K562 (cell line): ENCODE measurements around the gene ACTN4. TPM values are rescaled to one million over a fixed set of nuclear protein-coding genes. Genes with fewer than 3 reads are reported as not detected.

Experiments
- ATF7 ChIP-seq: fragments of 450-650 bp; IDR thresholded peaks from 2 replicates; pipeline ENCODE4 v1.7.1; 2014; ENCODE audit warnings: mild to moderate bottlenecking, moderate library complexity
- DPF2 ChIP-seq: fragments of 450-650 bp; IDR thresholded peaks from 2 replicates; pipeline ENCODE4 v1.6.1; 2016
- FOSL1 ChIP-seq: fragments of 200-800 bp; sonication (Bioruptor generic); conservative IDR thresholded peaks from 2 replicates; pipeline ENCODE4 v1.6.1; 2016; ENCODE audit warnings: missing genetic modification characterization, missing compliant biosample characterization
- GATAD2B ChIP-seq: fragments of 450-650 bp; IDR thresholded peaks from 2 replicates; pipeline ENCODE4 v1.6.1; 2017; ENCODE audit warnings: mild to moderate bottlenecking, borderline replicate concordance
- GTF2E2 ChIP-seq: fragments of 200-800 bp; sonication (Bioruptor generic); IDR thresholded peaks from 2 replicates; pipeline ENCODE4 v1.6.1; 2016; ENCODE audit warnings: missing genetic modification characterization, missing compliant biosample characterization
- HDAC2 ChIP-seq: fragments of 450-650 bp; IDR thresholded peaks from 2 replicates; pipeline ENCODE4 v1.6.1; 2016; ENCODE audit warnings: mild to moderate bottlenecking
- HDAC8 ChIP-seq: fragments of 450-650 bp; IDR thresholded peaks from 2 replicates; pipeline ENCODE4 v1.6.1; 2016; ENCODE audit warnings: mild to moderate bottlenecking, missing genetic modification characterization, moderate library complexity, missing compliant biosample characterization
- KAT8 ChIP-seq: fragments of 450-650 bp; IDR thresholded peaks from 2 replicates; pipeline ENCODE4 v1.6.1; 2016; ENCODE audit warnings: low read depth, mild to moderate bottlenecking
- MAZ ChIP-seq, 2 experiments: fragments of 450-650 bp in 1 of 2; sonication (generic) in 1 of 2; formaldehyde crosslinking; IDR thresholded peaks in 1 of 2; conservative IDR thresholded peaks in 1 of 2; 2 replicates each; pipeline versions ENCODE4 v1.4.0 to v1.5.0; 2020; ENCODE audit warnings: mild to moderate bottlenecking in 1 of 2, missing genetic modification reagents in 1 of 2
- NR2F6 ChIP-seq: fragments of 450-650 bp; formaldehyde crosslinking; IDR thresholded peaks from 2 replicates; pipeline ENCODE4 v1.4.0; 2020; ENCODE audit warnings: mild to moderate bottlenecking
- NR3C1 ChIP-seq: sonication (generic); formaldehyde crosslinking; IDR thresholded peaks from 2 replicates; pipeline ENCODE4 v1.8.1; 2022; ENCODE audit warnings: missing genetic modification reagents
- PHB ChIP-seq: fragments of 250-450 bp; sonication (Bioruptor Pico); IDR thresholded peaks from 2 replicates; pipeline ENCODE4 v1.5.0; 2021
- PHB2 ChIP-seq: fragments of 450-650 bp; IDR thresholded peaks from 2 replicates; pipeline ENCODE4 v1.6.1; 2017; ENCODE audit warnings: low read depth
- PML ChIP-seq: IDR thresholded peaks from 2 replicates; pipeline ENCODE4 v1.6.1; 2012; ENCODE audit warnings: low read length, inconsistent platforms
- SMARCA5 ChIP-seq: fragments of 450-650 bp; IDR thresholded peaks from 2 replicates; pipeline ENCODE4 v1.6.1; 2016
- XRCC3 ChIP-seq: fragments of 450-650 bp; IDR thresholded peaks from 2 replicates; pipeline ENCODE4 v1.6.1; 2017; ENCODE audit warnings: mild to moderate bottlenecking, moderate library complexity
- XRCC5 ChIP-seq: fragments of 200-400 bp; formaldehyde crosslinking; IDR thresholded peaks from 2 replicates; pipeline ENCODE4 v1.6.1; 2017; ENCODE audit warnings: low read depth, mild to moderate bottlenecking, low read length
- ZBTB17 ChIP-seq: fragments of 450-650 bp; formaldehyde crosslinking; IDR thresholded peaks from 2 replicates; pipeline ENCODE4 v1.4.0; 2020; ENCODE audit warnings: mild to moderate bottlenecking
- ZNF134 ChIP-seq: fragments of 250-450 bp; sonication (Bioruptor Pico); conservative IDR thresholded peaks from 2 replicates; pipeline ENCODE4 v1.4.0; 2020
- polyA plus RNA-seq, 8 experiments: library from polyadenylated mRNA; depleted of rRNA in 4 of 8; stranded (reverse) in 5 of 8; unstranded in 3 of 8; fragments of >200 nt; fragmentation: Nextera tagmentation in 2 of 8; fragmentation: Illumina TruSeq in 1 of 8; extraction: Ambion mirVana in 2 of 8; extraction: Trizol in 1 of 8; gene quantifications; 2 replicates each; pipeline versions ENCODE4 v1.2.1 to v1.2.3, GENCODE V29; 2011 to 2014; ENCODE audit warnings: inconsistent platforms in 1 of 8, missing spikeins in 1 of 8
- total RNA-seq, 7 experiments: library from RNA; depleted of rRNA in 6 of 7; stranded (reverse); fragments of >200 nt in 6 of 7; fragmentation: Illumina TruSeq in 2 of 7; extraction: Trizol in 2 of 7; gene quantifications; 2 replicates each; pipeline versions ENCODE4 v1.2.1 to v1.2.3, GENCODE V29; 2011 to 2021; ENCODE audit warnings: low replicate concordance in 1 of 7
- TF ChIP-seq, protein P1 (sequence below): fragments of 450-650 bp; formaldehyde crosslinking; conservative IDR thresholded peaks from 2 replicates; pipeline ENCODE4 v1.4.0; 2022; ENCODE audit warnings: mild to moderate bottlenecking, missing genetic modification characterization
- TF ChIP-seq, protein P2 (sequence below): IDR thresholded peaks from 3 replicates; pipeline ENCODE4 v1.6.1; 2011; ENCODE audit warnings: borderline replicate concordance, mild to moderate bottlenecking; ENCODE audit not compliant: insufficient read length, insufficient read depth
- TF ChIP-seq, protein P3 (sequence below): fragments of 450-650 bp; IDR thresholded peaks from 2 replicates; pipeline ENCODE4 v1.6.1; 2018; ENCODE audit not compliant: partially characterized antibody
- TF ChIP-seq, protein P4 (sequence below): sonication (generic); formaldehyde crosslinking; IDR thresholded peaks from 2 replicates; pipeline ENCODE4 v1.8.0; 2022; ENCODE audit warnings: mild to moderate bottlenecking, missing genetic modification reagents, borderline replicate concordance

The ACTN4 gene
- total and polyA plus RNA-seq, 9 of the 15 experiments (the other 6 are each of a cell fraction or from before 2014, with no cell fraction given) = 3.1 to 385 (median 125) TPM

DNA sequence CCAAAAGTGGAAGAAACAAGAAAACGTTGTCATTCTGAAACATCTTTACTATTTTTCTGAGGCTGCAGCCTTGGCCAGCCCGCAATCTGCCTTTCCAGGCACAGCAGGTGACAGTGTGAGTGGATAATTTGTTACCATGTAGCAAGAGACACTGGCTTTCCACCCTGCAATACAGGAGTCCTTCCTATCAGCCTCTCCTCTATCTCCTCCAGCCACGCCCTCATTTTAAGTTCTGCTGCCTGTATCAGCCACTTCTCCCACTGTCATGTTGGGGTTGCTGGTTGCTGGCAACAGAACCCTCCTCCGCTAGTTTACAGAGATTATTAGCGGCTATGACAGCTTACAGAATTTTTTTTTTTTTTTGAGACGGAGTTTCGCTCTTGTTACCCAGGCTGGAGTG lies 133.6 kb downstream of the ACTN4 start (continued):
- TF ChIP-seq, protein P1, sequence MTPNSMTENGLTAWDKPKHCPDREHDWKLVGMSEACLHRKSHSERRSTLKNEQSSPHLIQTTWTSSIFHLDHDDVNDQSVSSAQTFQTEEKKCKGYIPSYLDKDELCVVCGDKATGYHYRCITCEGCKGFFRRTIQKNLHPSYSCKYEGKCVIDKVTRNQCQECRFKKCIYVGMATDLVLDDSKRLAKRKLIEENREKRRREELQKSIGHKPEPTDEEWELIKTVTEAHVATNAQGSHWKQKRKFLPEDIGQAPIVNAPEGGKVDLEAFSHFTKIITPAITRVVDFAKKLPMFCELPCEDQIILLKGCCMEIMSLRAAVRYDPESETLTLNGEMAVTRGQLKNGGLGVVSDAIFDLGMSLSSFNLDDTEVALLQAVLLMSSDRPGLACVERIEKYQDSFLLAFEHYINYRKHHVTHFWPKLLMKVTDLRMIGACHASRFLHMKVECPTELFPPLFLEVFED (CRISPR knock-in tag) = no peak
- TF ChIP-seq NR3C1 (CRISPR knock-in tag) (no peak), PHB2 (no peak), ATF7 (peak; percentile 46; the same call in 1 of the 2 replicates), KAT8 (no peak), GTF2E2 (tag) (no peak), DPF2 (peak; percentile 65; the same call in 1 of the 2 replicates), ZNF134 (CRISPR knock-in tag) (no peak), XRCC3 (no peak), PML (peak; percentile 31; the same call in 1 of the 2 replicates), SMARCA5 (no peak), MAZ (CRISPR knock-in tag; conservative IDR thresholded peaks at IDR 0.05 in 1 of 2, IDR thresholded peaks at IDR 0.05 in 1 of 2) (peak in 1 of 2 experiments; percentile 47; a peak in 1 of 4 replicates), HDAC8 (no peak), GATAD2B (no peak), ZBTB17 (CRISPR knock-in tag) (no peak), NR2F6 (no peak), HDAC2 (peak; percentile 42; the same call in 1 of the 2 replicates), XRCC5 (no peak), PHB (CRISPR knock-in tag) (no peak), FOSL1 (tag) (no peak)
- TF ChIP-seq, protein P2, sequence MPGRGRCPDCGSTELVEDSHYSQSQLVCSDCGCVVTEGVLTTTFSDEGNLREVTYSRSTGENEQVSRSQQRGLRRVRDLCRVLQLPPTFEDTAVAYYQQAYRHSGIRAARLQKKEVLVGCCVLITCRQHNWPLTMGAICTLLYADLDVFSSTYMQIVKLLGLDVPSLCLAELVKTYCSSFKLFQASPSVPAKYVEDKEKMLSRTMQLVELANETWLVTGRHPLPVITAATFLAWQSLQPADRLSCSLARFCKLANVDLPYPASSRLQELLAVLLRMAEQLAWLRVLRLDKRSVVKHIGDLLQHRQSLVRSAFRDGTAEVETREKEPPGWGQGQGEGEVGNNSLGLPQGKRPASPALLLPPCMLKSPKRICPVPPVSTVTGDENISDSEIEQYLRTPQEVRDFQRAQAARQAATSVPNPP = no peak
- TF ChIP-seq, protein P3, sequence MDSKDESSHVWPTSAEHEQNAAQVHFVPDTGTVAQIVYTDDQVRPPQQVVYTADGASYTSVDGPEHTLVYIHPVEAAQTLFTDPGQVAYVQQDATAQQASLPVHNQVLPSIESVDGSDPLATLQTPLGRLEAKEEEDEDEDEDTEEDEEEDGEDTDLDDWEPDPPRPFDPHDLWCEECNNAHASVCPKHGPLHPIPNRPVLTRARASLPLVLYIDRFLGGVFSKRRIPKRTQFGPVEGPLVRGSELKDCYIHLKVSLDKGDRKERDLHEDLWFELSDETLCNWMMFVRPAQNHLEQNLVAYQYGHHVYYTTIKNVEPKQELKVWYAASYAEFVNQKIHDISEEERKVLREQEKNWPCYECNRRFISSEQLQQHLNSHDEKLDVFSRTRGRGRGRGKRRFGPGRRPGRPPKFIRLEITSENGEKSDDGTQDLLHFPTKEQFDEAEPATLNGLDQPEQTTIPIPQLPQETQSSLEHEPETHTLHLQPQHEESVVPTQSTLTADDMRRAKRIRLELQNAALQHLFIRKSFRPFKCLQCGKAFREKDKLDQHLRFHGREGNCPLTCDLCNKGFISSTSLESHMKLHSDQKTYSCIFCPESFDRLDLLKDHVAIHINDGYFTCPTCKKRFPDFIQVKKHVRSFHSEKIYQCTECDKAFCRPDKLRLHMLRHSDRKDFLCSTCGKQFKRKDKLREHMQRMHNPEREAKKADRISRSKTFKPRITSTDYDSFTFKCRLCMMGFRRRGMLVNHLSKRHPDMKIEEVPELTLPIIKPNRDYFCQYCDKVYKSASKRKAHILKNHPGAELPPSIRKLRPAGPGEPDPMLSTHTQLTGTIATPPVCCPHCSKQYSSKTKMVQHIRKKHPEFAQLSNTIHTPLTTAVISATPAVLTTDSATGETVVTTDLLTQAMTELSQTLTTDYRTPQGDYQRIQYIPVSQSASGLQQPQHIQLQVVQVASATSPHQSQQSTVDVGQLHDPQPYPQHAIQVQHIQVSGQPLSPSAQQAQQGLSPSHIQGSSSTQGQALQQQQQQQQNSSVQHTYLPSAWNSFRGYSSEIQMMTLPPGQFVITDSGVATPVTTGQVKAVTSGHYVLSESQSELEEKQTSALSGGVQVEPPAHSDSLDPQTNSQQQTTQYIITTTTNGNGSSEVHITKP = no peak
- TF ChIP-seq, protein P4, sequence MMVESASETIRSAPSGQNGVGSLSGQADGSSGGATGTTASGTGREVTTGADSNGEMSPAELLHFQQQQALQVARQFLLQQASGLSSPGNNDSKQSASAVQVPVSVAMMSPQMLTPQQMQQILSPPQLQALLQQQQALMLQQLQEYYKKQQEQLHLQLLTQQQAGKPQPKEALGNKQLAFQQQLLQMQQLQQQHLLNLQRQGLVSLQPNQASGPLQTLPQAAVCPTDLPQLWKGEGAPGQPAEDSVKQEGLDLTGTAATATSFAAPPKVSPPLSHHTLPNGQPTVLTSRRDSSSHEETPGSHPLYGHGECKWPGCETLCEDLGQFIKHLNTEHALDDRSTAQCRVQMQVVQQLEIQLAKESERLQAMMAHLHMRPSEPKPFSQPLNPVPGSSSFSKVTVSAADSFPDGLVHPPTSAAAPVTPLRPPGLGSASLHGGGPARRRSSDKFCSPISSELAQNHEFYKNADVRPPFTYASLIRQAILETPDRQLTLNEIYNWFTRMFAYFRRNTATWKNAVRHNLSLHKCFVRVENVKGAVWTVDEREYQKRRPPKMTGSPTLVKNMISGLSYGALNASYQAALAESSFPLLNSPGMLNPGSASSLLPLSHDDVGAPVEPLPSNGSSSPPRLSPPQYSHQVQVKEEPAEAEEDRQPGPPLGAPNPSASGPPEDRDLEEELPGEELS = no peak
